MM.1S (cell line): ENCODE data around the gene TMEM59L.

Source experiments
- CTCF ChIP-seq: fragments of 300-600 bp; sonication (generic); IDR thresholded peaks from 2 replicates; pipeline ENCODE4 v1.5.1; 2016; ENCODE audit warnings: antibody characterized with exemption, low read length, mixed read lengths
- EZH2phosphoT487 ChIP-seq: fragments of 300-600 bp; sonication (generic); IDR thresholded peaks from 2 replicates; pipeline ENCODE4 v1.6.1; 2018; ENCODE audit warnings: antibody characterized with exemption, low read length

- TF ChIP-seq CTCF (no peak), EZH2phosphoT487 (no peak)
These were observed 7.0 kb upstream of the TMEM59L start for GRCh38 chr19:18605546-18606280.
